ENCODE data around the gene TRANK1.

GRCh38 chr3:36826240-36826639, 118.6 kb downstream of the TRANK1 start:
- TF ChIP-seq POLR2A (IDR thresholded peaks at IDR 0.05) (no peak), CTCF (IDR thresholded peaks at IDR 0.05) (no peak)

All from heart left ventricle (tissue), 13 donors.